Activated CD8-positive, alpha-beta memory T cell treated with anti-CD3 and anti-CD28 coated beads for 48 hours (primary cell): Measurements from ENCODE around the gene GALNT1.

ENCODE experiments used
- DNase-seq, 3 experiments: peaks; one replicate each; pipeline ENCODE4 v3.0.0-alpha.2; 2020; ENCODE audit warnings: low read depth in 2 of 3, low spot score in 2 of 3

GALNT1 gene

DNA sequence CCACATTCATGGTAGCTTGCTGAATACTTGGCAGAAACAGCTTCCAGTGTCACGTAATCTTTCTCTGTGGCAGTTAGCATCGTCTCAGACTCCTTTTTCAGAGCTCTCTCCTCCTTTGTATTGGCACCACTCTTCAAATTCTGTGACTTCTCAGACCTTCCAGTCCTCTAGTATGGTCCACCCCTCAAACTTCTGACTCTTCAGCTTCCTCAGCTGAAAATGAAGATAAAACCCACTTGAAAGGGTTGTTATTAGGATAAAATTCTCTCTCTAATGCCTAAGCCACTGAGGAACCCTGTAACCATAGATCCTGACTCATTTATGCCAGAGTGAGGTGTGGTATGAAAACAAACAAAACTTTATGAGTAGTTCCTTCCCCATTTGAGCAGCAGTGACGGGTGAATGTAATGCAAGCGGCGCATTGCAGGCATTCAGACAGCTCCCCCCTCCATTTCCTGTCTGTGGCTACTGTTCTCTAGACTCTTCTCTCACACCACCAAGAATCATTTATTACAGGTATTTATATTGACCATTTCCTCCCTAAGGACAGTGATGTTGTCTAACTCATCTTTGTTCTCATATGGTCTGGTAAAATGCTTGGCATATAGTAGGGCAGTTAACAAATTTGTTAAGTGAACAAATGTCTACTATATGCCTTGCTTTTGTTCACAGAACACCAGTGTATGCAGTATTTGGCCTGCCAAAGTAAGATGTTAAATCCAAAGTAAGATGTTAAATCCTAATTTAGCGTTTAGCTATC is 35.3 kb downstream of the GALNT1 start:
- peak in 2 of 3 experiments; percentile 13 to 32 for DNase-seq

DNA sequence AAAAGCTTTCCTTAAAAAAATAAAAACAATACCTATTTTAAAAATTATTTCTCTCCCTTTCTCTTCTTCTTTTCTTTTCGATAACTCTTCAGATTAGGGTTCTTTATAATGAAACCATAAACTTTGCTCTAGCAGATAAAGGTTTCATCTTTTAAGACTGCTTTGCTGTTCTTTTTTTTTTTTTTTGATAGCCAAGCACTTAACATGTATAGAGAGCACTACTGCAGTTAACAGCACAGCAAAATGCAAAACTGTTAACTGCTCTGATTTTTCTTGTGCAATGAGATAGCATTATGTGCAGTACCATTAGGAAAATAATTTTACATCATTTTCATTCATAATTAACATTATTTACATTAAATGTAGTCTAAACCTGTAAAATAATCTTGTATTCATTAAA is 36.3 kb downstream of the GALNT1 start:
- no peak for DNase-seq

DNA sequence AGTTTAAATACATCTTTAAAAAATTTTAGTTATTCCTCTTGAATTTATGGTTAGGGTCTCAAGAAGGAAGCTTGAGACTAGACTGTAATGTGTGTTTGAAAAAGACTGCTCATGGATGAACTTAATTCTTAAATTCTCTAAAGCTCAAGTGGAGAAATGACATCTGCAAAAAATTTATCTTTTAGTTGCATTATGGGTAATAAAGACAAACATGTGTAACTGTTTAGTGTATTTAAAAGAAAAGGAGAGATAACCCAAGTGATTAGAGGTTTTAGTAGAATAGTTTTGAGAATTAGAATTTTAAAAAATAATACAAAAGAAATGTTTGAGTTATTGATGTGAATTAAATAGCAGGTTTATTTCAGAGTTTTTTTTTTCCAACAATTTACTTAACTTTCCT is 36.7 kb downstream of the GALNT1 start:
- no peak for DNase-seq

DNA sequence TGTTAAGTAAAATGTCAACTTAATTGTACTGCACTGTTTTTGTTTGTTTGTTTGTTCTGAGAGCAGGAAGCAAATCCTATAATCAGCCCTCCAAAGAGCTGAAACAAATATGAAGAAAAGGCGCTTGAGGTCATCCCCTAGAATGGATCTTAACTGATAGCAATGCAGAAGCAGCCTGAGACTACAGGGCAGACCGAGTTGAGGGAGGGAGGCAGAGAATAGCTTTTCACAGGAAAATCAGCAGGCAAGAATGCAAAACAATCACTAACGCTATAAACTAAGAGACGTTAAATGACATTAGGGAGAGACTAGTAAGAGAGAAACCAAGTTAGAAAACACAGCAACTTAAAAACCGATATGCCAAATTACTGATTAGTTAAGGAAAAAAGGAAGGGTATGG is 37.2 kb downstream of the GALNT1 start:
- no peak for DNase-seq

DNA sequence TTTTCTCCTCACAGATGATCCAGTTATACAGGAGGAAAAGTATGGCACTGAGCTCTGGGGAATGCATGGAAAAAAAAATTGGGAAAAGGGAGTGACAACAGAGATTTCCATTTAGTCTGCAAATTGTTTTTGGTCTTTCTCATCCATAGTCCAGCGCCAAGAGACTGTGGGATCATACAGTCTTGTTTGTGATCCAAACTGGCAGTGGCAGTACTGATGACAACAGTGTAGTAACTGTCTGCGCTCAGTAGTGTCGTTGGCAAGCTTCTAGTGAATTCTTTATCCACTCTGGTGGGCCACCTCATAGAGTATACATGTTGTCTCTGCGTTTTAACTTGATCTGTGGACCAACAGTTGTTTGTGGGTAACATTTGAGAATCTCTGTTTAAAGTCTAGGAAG is 37.9 kb downstream of the GALNT1 start:
- DNase-seq, result no peak

DNA sequence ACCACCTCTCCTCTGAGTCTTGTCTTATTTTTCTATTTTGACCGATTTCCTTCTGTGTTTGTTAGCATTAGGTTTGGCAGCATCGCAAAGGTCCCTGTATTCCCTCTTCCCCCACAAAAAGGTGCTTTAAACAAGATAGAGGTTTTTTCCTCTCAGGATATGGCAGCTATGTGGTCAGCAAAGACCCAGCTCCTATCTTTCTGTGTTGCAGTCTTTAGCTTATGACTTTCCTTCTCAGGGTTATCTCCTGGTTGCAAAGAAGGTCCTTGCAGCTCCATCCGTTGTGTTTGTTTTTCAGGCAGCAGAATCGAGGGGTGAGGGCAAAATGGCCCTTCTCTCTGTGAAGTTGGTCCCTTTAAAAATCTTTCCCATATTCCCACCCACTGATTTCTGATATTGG is 38.4 kb downstream of the GALNT1 start:
- DNase-seq, result no peak

DNA sequence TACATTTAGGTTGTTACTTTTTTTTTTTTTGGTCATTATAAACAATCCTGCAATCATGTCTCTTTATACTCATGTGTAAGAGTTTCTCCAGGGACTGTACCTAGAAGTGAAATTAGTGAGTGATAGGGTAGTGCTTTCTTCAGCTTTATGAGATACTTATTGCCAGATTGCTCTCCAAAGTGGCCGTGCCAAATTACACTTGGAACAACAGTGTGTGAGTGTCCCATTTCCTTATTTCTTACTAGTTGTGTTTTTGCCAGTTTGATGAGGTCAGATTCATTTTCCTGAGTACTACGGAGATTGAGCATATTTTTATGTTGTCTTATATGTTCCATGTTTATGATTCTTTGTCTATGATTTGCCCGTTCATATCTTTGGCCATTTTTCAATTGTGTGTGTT is 39.2 kb downstream of the GALNT1 start:
- no peak for DNase-seq

DNA sequence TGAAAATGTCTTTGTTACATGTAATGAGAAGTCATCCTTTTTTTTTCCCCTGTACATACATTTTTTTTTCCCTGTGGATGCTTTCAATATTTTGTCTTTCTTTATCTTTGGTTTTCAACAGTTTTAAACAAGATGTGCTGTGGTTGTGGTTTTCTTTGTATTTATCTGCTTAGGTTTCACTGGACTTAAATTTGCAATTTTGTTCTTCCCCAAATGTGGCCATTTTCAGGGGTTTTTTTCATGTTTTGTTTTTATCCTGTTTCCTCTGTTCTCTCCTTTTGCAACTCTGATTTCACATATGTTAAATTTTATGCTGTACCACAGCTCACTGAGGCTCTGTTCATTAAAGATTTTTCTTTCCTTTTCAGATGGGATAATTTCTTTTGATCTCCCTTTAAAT is 41.7 kb downstream of the GALNT1 start:
- DNase-seq, result no peak

DNA sequence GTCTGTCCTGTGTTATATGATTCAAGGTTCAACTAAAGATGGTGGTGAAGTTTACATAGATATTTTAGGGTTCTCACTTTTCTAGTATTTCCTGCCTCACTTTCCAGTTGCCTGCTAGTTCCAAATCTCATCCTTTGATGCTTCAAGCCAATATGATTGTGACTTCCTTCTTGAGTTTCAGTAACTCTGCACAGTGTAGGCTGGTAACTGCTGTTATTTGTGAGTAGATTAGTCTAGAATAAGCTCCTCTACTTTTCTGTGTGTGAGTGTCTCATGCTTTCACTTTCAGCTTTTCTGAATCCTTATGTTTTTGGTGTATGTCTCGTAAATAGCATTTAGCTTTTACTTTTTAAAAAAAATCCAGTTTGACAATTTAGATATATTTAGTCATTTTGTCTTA is 42.6 kb downstream of the GALNT1 start:
- no peak for DNase-seq

DNA sequence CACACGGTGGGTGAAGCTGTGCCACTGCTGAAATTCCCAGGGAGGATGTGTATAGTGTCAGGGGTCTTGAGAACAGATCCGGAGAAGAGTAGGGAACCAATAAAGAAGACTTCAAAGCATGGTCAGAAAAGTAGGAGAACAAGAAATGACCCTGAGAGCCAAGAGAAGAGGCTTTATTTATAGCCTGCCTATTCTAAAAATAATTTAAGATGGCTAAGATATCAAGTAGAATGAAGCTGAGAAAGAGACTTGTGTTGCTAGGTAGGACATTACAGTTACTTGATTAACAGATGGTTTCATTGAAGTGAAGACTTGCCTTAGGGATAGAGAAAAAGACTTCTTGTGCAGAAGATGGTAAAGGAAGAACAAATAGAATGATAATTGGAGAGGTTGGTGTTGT is 43.7 kb downstream of the GALNT1 start:
- DNase-seq, result no peak

DNA sequence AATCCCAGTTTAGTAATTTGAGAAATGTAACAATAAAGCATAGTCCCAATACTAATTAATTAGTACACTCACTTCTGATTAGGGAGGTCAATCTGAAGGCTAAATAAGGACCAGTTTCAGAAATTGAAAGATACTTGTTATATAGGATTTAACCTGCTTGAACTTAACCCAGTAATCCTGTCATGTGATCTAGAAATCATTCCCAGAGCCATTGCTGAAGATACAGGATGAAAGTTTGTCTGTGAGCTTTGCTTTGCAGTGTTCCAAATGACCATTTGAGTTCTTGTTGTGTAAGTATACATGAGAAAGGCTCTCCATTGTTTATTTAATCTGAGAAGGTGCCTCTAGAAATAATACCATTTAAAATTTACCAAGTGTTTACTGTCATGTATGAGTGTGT is 52.2 kb downstream of the GALNT1 start:
- no peak for DNase-seq

DNA sequence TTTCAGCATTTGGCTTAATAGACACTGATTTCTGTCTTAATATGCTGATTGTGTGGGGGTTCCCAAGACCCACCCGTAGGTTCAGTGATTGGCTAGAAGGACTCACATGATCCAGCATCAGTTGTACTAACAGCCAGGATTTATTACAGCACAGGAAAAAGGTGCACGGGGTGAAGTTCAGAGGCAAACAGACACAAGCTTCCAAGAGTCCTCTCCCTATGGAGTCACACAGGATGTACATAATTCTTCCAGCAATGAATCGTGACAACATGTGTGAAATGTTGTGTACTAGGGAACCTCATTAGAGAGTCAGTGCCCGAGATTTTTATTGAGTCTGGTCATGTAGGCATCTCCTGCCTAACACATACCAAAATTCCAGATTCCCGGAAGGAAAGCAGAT is 52.8 kb downstream of the GALNT1 start:
- no peak for DNase-seq

DNA sequence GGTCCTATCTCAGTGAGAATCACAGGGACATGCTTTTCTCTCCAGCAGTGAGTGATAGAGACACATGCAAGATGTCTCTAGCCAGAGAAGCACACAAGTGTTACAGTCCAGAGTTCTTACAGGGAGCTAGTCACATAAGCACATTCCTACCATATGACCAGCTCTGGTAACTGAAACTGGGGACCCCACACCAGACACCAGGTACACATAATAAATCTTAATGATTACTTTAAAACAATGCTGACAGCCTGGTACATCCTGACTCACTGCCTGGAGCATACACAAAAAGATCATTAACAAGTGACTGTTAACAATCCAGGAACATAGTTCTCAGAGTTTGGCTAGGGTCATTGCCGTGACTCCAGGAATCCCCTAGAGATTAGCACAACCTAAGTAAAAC is 53.6 kb downstream of the GALNT1 start:
- DNase-seq, result no peak

DNA sequence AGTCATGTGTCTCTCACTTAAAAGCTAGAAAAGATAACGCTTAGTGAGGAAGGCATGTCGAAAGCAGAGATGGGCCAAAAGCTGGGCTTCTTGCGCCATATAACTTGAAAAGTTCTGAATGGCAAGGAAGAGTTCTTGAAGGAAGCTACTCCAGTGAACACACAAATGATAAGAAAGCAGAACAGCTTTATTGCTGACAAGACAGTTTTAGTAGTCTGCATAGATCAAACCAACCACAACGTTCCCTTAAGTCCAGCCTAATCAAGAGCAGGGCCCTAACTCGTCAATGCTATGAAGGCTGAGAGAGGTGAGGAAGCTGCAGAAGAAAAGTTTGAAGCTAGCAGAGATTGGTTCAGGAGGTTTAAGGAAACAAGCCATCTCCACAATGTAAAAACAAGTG is 55.7 kb downstream of the GALNT1 start:
- no peak for DNase-seq

DNA sequence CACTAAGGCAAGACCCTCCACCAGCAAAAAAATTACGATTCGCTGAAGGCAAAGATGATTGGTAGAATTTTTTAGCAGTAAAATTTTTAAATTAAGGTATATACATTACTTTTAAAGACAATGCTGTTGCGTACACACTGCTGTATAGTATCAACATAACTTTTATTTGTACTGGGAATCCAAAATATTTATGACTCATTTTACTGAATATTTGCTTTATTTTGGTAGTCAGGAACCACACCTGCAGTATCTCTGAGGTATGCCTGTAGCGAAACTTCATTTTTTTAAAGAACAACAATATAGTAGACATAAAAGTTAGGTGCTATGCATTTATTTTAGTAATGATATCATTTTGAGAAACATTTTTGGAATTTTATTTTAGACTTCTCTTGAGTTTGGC is 57.8 kb downstream of the GALNT1 start:
- no peak for DNase-seq

DNA sequence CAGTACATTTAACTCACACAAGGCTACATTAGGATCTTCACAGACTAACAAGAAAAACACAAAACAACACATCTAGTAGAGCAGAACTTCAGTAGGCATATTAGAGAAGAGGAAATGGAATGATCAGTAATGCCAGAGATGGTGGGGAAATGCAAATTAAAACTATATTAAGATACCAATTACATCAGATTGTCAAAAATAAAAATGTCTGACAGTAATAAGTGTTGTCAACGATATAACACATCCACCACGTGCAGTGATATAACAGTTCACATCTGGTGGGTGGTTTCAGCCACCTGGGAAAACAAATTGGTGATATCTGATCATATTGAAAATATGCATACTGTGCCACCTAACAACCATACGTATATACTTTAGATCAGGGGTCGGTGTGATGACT is 59.9 kb downstream of the GALNT1 start:
- DNase-seq, result no peak

DNA sequence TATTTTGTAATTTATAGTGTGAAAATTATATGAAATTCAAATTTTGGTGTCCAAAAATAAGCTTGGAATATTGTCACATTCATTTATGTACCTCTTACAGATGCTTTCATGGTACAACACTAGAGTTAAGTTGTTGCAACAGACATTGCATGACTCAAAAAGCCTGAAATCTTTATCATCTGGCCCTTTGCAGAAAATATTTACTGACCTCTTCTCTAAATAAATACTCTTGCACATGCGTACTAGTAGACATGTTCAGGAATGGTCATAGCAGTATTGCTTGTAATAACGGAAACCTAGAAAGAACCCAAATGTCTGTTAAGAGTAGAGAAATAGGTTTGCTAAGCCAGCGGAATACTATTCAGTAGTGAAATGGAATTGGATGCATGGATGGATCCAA is 60.4 kb downstream of the GALNT1 start:
- DNase-seq, result no peak

DNA sequence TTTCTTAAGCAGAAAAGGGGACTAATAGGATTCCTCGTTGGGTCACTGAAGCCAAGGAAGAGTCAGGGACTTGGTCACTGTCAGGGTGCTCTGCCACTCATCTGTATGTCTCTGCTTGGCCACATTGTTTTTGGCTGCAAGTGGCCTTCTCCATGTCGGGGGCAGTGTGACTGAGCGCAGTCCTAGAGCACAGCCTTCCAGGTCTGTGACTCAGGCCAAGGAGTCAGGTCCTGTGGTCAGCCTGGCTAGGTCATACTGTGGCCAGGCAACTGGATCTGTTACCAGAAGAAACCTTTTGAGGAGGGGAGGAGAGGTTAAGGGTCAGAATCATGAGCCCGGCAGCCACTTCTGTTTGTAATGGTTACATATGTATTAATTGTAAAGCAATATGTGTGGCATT is 61.3 kb downstream of the GALNT1 start:
- no peak for DNase-seq

DNA sequence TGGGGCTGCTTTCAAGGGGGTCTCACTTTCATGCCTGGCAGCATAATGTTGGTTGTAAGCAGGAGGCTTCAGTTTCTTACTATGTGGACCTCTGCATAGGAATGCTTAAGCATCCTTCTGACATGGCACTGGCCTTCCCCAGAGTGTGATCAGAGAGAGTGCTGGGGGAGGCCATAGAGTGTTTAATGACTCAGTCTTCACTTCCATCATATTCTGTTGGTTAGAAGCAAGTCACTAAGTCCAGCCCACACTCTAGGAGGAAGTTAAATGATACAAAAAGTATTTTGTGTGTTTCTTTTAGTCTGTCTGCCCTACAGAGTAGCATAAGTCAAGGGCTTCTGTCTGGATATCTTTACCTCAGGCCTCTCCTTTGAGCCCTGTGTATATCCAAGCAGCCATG is 64.9 kb downstream of the GALNT1 start:
- DNase-seq, result no peak

DNA sequence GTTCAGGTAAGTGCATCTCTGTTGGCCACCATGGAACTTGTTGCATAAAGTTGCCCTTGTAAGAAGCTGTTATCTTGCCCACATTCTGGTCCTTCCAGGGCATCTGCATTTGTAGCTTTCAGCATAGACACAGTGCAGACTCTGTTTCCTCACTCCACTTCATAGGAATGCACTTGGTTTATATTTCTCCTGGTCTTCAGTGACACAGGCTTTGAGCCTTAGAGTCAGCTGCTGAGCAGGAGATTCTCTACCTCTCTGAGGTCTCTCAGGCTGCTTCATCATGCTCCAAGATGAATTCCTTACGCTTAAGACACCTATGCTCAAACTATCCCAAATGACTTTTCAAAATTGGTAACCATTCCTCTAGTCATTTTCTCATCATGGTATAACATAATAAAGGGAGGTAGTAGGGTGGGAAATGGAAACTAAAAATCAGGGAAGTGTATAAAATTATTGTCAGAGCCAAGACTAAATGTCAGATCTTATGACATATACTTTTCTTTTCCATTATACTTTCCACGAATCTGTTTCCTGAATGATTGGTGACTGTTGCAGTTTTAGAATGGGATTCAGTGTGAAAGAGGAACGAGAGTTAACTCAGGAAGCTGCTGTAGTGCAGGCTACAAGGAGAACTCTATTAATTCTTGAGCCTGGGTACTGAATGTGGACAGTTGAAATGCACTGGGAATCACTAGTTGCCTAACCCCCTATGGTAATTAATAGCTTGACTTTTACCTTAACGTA is 72.0 kb downstream of the GALNT1 start:
- DNase-seq, result no peak

DNA sequence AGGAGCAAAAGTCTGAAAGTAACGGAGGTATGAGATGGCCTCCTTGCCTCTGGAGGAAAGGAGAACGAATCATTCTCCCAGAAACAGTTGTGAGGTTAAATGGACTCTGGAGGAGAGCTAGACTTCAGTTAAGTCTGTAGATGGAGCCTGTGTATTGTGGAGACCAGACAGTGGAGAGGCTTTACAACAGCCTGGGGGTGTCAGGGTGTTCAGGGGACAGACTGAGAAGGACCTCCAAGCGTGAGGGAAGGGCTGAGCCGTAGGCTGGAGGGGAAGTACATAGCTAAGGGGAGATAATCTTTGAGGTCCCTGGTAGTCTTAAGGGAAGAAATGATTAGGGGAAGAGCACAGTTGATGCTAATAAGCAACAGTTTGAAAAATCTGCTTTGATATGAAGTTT is 76.6 kb downstream of the GALNT1 start:
- no peak for DNase-seq

DNA sequence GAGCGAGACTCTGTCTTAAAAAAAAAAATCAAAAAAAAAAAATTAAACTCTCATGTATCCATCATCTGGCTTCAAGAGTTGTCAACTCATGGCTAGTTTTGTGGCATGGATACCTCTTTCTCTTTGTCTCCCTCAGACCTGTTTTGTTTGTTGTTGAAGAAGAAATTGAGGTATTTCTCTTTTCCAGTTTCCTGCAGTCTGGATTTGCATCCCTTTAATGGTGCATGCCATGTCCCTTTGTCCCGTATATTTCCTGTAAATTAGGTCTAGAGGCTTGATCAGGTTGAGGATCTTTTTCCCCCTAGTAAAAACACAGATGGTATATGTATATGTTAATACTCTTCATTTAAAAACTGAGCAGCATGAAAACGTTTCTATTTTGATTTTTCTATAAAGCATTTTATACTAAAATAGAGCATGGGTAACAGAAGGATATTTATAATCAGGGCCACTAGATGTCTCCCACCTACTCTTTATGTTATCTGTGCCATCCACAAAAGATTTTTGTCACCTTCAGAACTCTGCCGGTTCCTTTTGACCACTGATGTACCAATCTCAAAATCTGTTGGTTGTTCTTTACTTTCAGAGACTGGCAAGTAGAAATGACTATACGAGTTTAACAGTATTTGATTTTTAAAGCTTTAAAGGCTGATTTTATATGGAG is 80.1 kb downstream of the GALNT1 start:
- no peak for DNase-seq
